GM18519 (cell line): Measurements from ENCODE around the gene ZCCHC7.

ENCODE experiments used
- ATAC-seq: cut with Tn5 transposase; IDR thresholded peaks from one replicate; pipeline ENCODE4 v1.9.1; 2021; ENCODE audit warnings: mild to moderate bottlenecking, moderate library complexity; ENCODE audit not compliant: unreplicated experiment, low FRiP score

ZCCHC7 gene

GRCh38 chr9:37364751-37365360 lies 244.5 kb downstream of the ZCCHC7 start:
- no peak for ATAC-seq

GRCh38 chr9:37369671-37370070 lies 249.3 kb downstream of the ZCCHC7 start:
- peak; percentile 35 for ATAC-seq

- ATAC-seq = no peak
Observed at GRCh38 chr9:37370282-37370681, 249.9 kb downstream of the ZCCHC7 start.

- peak; percentile 38 for ATAC-seq
Observed at GRCh38 chr9:37370968-37371563, 250.7 kb downstream of the ZCCHC7 start.

GRCh38 chr9:37371565-37372464 lies 251.4 kb downstream of the ZCCHC7 start:
- ATAC-seq = no peak

- no peak for ATAC-seq
Observed at GRCh38 chr9:37372839-37373238, 252.5 kb downstream of the ZCCHC7 start.

GRCh38 chr9:37373621-37374020 lies 253.2 kb downstream of the ZCCHC7 start:
- no peak for ATAC-seq

GRCh38 chr9:37374892-37375291 lies 254.5 kb downstream of the ZCCHC7 start:
- peak; percentile 41 for ATAC-seq

- ATAC-seq = no peak
Observed at GRCh38 chr9:37377688-37378612, 257.6 kb downstream of the ZCCHC7 start.

- no peak for ATAC-seq
Observed at GRCh38 chr9:37378613-37379004, 258.2 kb downstream of the ZCCHC7 start.

GRCh38 chr9:37379835-37380234 lies 259.5 kb downstream of the ZCCHC7 start:
- no peak for ATAC-seq

GRCh38 chr9:37380570-37380969 lies 260.2 kb downstream of the ZCCHC7 start:
- no peak for ATAC-seq

GRCh38 chr9:37381094-37381741 lies 260.8 kb downstream of the ZCCHC7 start:
- ATAC-seq = no peak

GRCh38 chr9:37382161-37382981 lies 262.0 kb downstream of the ZCCHC7 start:
- no peak for ATAC-seq

GRCh38 chr9:37382982-37383357 lies 262.6 kb downstream of the ZCCHC7 start:
- ATAC-seq = no peak

GRCh38 chr9:37383393-37383792 lies 263.0 kb downstream of the ZCCHC7 start:
- no peak for ATAC-seq

- ATAC-seq = no peak
Observed at GRCh38 chr9:37383876-37384746, 263.7 kb downstream of the ZCCHC7 start.

GRCh38 chr9:37385286-37385685 lies 264.9 kb downstream of the ZCCHC7 start:
- ATAC-seq = no peak
